Uterus (tissue), 4 donors: ENCODE data around the gene NELL1. TPM values are rescaled to one million over a fixed set of nuclear protein-coding genes. Genes with fewer than 3 reads are reported as not detected.

ENCODE experiments used
- DNase-seq, 2 donors: peaks; one replicate each; pipeline ENCODE4 v3.0.0-alpha.2; 2019 to 2020
- H3K27ac ChIP-seq, 2 donors: fragments of 200-600 bp; sonication (generic); 1 replicate in 1 of 2; 2 replicates in 1 of 2; pipeline ENCODE4 v1.5.1; 2016 to 2018
- H3K27me3 ChIP-seq, 2 donors: fragments of 200-600 bp; sonication (generic); one replicate each; pipeline ENCODE4 v1.5.1; 2018 to 2019; ENCODE audit warnings: control low read depth in 1 of 2
- H3K36me3 ChIP-seq, 2 donors: fragments of 200-600 bp; sonication (generic); one replicate each; pipeline ENCODE4 v1.5.1; 2019; ENCODE audit warnings: control low read depth in 1 of 2
- H3K4me1 ChIP-seq, 2 donors: fragments of 200-600 bp; sonication (generic); one replicate each; pipeline ENCODE4 v1.5.1; 2018 to 2019; ENCODE audit warnings: control low read depth in 1 of 2
- H3K4me3 ChIP-seq, 2 donors: fragments of 200-600 bp; sonication (generic); 1 replicate in 1 of 2; 2 replicates in 1 of 2; pipeline ENCODE4 v1.5.1; 2018 to 2019; ENCODE audit warnings: mild to moderate bottlenecking in 1 of 2
- H3K9me3 ChIP-seq, 2 donors: fragments of 200-600 bp; sonication (generic); one replicate each; pipeline ENCODE4 v1.5.1; 2019; ENCODE audit warnings: control low read depth in 1 of 2
- CTCF ChIP-seq, 4 experiments: fragments of 200-600 bp in 2 of 4; fragments of 450-650 bp in 2 of 4; sonication (generic) in 2 of 4; IDR thresholded peaks; one replicate each; pipeline ENCODE4 v1.5.1; 2016 to 2019; ENCODE audit warnings: antibody characterized with exemption in 4 of 4, mild to moderate bottlenecking in 2 of 4, moderate library complexity in 1 of 4
- POLR2A ChIP-seq, 2 donors: fragments of 450-650 bp; IDR thresholded peaks; one replicate each; pipeline ENCODE4 v1.6.1; 2016; ENCODE audit warnings: antibody characterized with exemption in 2 of 2, mild to moderate bottlenecking in 1 of 2, moderate library complexity in 1 of 2
- intact Hi-C: fragments of 100-400 bp; cut with DNase I; formaldehyde crosslinking; loops from one replicate; pipeline ENCODE4 v1.15.1; 2023; ENCODE audit warnings: low total_unique reads
- total RNA-seq, 4 donors: library from RNA; depleted of rRNA in 3 of 4; stranded (reverse); fragments of >200 nt in 3 of 4; gene quantifications; one replicate each; pipeline versions ENCODE4 v1.1.0 to v1.2.4, GENCODE V29; 2014 to 2023
- donor health status: DM: yes; HTN: yes; CAD: no.

NELL1 gene
- total RNA-seq, 4 donors from 2014 or later, result 0.34 to 25.1 TPM; not detected in 2

- no peaks in the 10 kb centered on the region for H3K4me1 ChIP-seq
- no peak overlapping the region for H3K27ac ChIP-seq
- H3K9me3 ChIP-seq, result no peaks in the 10 kb centered on the region
- TF ChIP-seq CTCF (IDR thresholded peaks at IDR 0.05), result no peak
- no peak for TF ChIP-seq POLR2A (IDR thresholded peaks at IDR 0.05)
- DNase-seq, result no peak
- no peak overlapping the region for H3K4me3 ChIP-seq
- no peaks in the 10 kb centered on the region for H3K36me3 ChIP-seq
- intact Hi-C loops, result no loop called here
- H3K27me3 ChIP-seq, result no peaks in the 10 kb centered on the region
Measured at GRCh38 chr11:20909995-20910726, 240.8 kb downstream of the NELL1 start.

- intact Hi-C loops, result no loop called here
- no peak for DNase-seq
- TF ChIP-seq POLR2A (IDR thresholded peaks at IDR 0.05), result no peak
- H3K9me3 ChIP-seq, result no peaks in the 10 kb centered on the region
- H3K27me3 ChIP-seq, result no peaks in the 10 kb centered on the region
- no peak overlapping the region for H3K4me3 ChIP-seq
- H3K36me3 ChIP-seq, result no peaks in the 10 kb centered on the region
- no peaks in the 10 kb centered on the region for H3K4me1 ChIP-seq
- H3K27ac ChIP-seq, result no peak overlapping the region
Measured at GRCh38 chr11:20910733-20911132, 241.3 kb downstream of the NELL1 start.

- no peak overlapping the region for H3K27ac ChIP-seq
- no peak overlapping the region for H3K4me3 ChIP-seq
- H3K4me1 ChIP-seq, result no peaks in the 10 kb centered on the region
- no peaks in the 10 kb centered on the region for H3K36me3 ChIP-seq
- no peaks in the 10 kb centered on the region for H3K27me3 ChIP-seq
- intact Hi-C loops, result no loop called here
- TF ChIP-seq CTCF (IDR thresholded peaks at IDR 0.05) (no peak), POLR2A (IDR thresholded peaks at IDR 0.05) (no peak)
- DNase-seq, result no peak
- no peaks in the 10 kb centered on the region for H3K9me3 ChIP-seq
Measured at GRCh38 chr11:20912065-20912821, 242.9 kb downstream of the NELL1 start.

GRCh38 chr11:20912922-20913512 is 243.6 kb downstream of the NELL1 start:
- Histone ChIP-seq H3K36me3 (no peaks in the 10 kb centered on the region), H3K27me3 (no peaks in the 10 kb centered on the region), H3K4me3 (no peak overlapping the region), H3K4me1 (no peaks in the 10 kb centered on the region), H3K9me3 (no peaks in the 10 kb centered on the region), H3K27ac (no peak overlapping the region)
- DNase-seq, result no peak
- intact Hi-C loops, result no loop called here
- TF ChIP-seq CTCF (IDR thresholded peaks at IDR 0.05), result no peak
- no peak for TF ChIP-seq POLR2A (IDR thresholded peaks at IDR 0.05)

- H3K9me3 ChIP-seq, result no peaks in the 10 kb centered on the region
- TF ChIP-seq POLR2A (IDR thresholded peaks at IDR 0.05) (no peak), CTCF (IDR thresholded peaks at IDR 0.05) (no peak)
- H3K27ac ChIP-seq, result no peak overlapping the region
- no peaks in the 10 kb centered on the region for H3K27me3 ChIP-seq
- H3K4me1 ChIP-seq, result no peaks in the 10 kb centered on the region
- no peaks in the 10 kb centered on the region for H3K36me3 ChIP-seq
- intact Hi-C loops, result no loop called here
- no peak overlapping the region for H3K4me3 ChIP-seq
- DNase-seq, result no peak
Measured at GRCh38 chr11:20917306-20917705, 247.9 kb downstream of the NELL1 start.
